ENCODE data around the gene ACSL5. TPM values are rescaled to one million over a fixed set of nuclear protein-coding genes. Genes with fewer than 3 reads are reported as not detected.

The ACSL5 gene
- total and polyA plus RNA-seq, 2 of the 4 experiments (the other 2 are of a cell fraction): 0.87 to 1.3 TPM

DNA sequence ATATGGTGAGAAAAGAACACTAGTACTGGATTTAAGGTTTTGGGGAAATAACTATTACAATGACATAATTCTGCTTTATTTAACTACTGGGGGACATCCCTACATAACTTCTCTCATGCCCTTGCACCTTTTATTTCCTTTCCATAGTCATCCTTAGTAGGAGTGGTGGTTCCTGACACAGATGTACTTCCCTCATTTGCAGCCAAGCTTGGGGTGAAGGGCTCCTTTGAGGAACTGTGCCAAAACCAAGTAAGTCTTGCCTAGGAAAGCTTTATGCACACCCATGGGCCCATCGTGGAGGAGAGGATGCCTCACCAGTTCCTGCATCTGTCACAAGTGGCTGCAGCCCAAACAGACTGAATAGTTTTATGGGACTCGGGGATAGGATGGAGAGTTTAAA, 52.2 kb downstream of the ACSL5 start:
- H4K5ac ChIP-seq (ENCODE audit: low read depth, low read length): no peak overlapping the region
- H3K14ac ChIP-seq (replicated peaks; ENCODE audit: low read depth, low read length): no peak overlapping the region
- no peak overlapping the region for H4K8ac ChIP-seq (ENCODE audit: low read depth in 2 of 2, low read length in 2 of 2)
- no peak overlapping the region for H3K4ac ChIP-seq (ENCODE audit: low read depth, low read length)
- H2BK15ac ChIP-seq (ENCODE audit: low read depth, low read length): no peak overlapping the region
- dilution Hi-C loops (cut with HindIII; ENCODE audit: low sequenced_read_pairs, unreplicated experiment): no loop called here
- no peak overlapping the region for H2BK5ac ChIP-seq (ENCODE audit: low read depth, low read length, poor library complexity, severe bottlenecking)
- H3K27me3 ChIP-seq (ENCODE audit: control insufficient read depth, insufficient read depth, low read length): no peaks in the 10 kb centered on the region
- H3K23ac ChIP-seq (ENCODE audit: low read depth, low read length): no peak overlapping the region
- DNase-seq (no peak), ATAC-seq (ENCODE audit: low read depth) (no peak)
- H2BK20ac ChIP-seq (ENCODE audit: low read depth, low read length): no peak overlapping the region
- H2AK9ac ChIP-seq (replicated peaks; ENCODE audit: low read depth, low read length, poor library complexity): no peak overlapping the region
- H2AK5ac ChIP-seq (ENCODE audit: low read depth, low read length): no peak overlapping the region
- no peaks in the 10 kb centered on the region; the same call in 1 of the 2 replicates for H4K20me1 ChIP-seq (ENCODE audit: insufficient read depth, low read length)
- no peaks in the 10 kb centered on the region for H3K9me3 ChIP-seq (ENCODE audit: control insufficient read depth, insufficient read depth, low read length)
- no peaks in the 10 kb centered on the region for H3K4me1 ChIP-seq (ENCODE audit: control insufficient read depth, insufficient read depth, low read length)
- H3K4me2 ChIP-seq (ENCODE audit: low read depth, low read length): no peak overlapping the region
- H2AFZ ChIP-seq (replicated peaks; ENCODE audit: low read length, poor library complexity): no peak overlapping the region
- intact Hi-C loops (cut with micrococcal nuclease): no loop called here
- no peak overlapping the region for H3K9ac ChIP-seq (ENCODE audit: low read depth, low read length)
- TF ChIP-seq CHD1 (IDR thresholded peaks at IDR 0.05; ENCODE audit: low read depth, low read length) (no peak), SMC3 (IDR thresholded peaks at IDR 0.05; ENCODE audit: low read depth, low read length) (no peak), ELK1 (IDR thresholded peaks at IDR 0.05; ENCODE audit: borderline replicate concordance, low read depth, low read length) (no peak), MXI1 (IDR thresholded peaks at IDR 0.05; ENCODE audit: borderline replicate concordance, low read depth, low read length) (no peak), CTCF (conservative IDR thresholded peaks at IDR 0.05; ENCODE audit: low read depth, low read length) (no peak)
- H3K18ac ChIP-seq (ENCODE audit: low read depth, low read length): no peak overlapping the region
- POLR2A ChIA-PET (ENCODE audit: unreplicated experiment): no interaction called here
- no peak overlapping the region for H4K91ac ChIP-seq (ENCODE audit: insufficient read depth, low read depth, low read length)
- no peak overlapping the region for H3K4me3 ChIP-seq (ENCODE audit: insufficient read depth, low read depth, low read length)
- no TSS peak for BruUV-seq (replicated peaks)
- no peaks in the 10 kb centered on the region; the same call in 1 of the 2 replicates for H3K9me1 ChIP-seq (ENCODE audit: insufficient read depth, low read length)
- H2BK120ac ChIP-seq (ENCODE audit: low read depth, low read length): no peak overlapping the region
- H3K56ac ChIP-seq (ENCODE audit: extremely low read depth, insufficient read depth, low read length): no peak overlapping the region
- H3K27ac ChIP-seq (ENCODE audit: insufficient read depth, low read length): no peak overlapping the region
- CTCF ChIA-PET: interaction anchor here (2.5 kb wide), 1 partner anchor 9 kb away, joined by 7 read pairs; no protein-coding TSS in a partner anchor
- H3K36me3 ChIP-seq (ENCODE audit: control insufficient read depth, insufficient read depth, low read length): peaks cover 10% of the 10 kb centered on the region
- WGBS, 2 experiments (ENCODE audit: extremely low coverage in 2 of 2, insufficient read length in 1 of 2): no CpG with 5 or more reads among the region's 2 CpGs
- no peaks in the 10 kb centered on the region for H3K79me1 ChIP-seq (ENCODE audit: low read depth in 1 of 2, low read length in 2 of 2)
- in situ Hi-C loops (cut with MboI; ENCODE audit: low sequenced_read_pairs): no loop called here

Measured in IMR-90 (cell line).